Measurements from ENCODE around the gene PGF.
A peak's percentile ranks its signal among the peaks of the same experiment; 100 is the strongest.

Gene PGF

GRCh38 chr14:74941676-74942097 is 13.7 kb downstream of the PGF start (continued):
- TF ChIP-seq ZNF792 (tag by site-specific recombination; IDR thresholded peaks at IDR 0.05) (no peak), ZBTB21 (tag by site-specific recombination; IDR thresholded peaks at IDR 0.05) (no peak), PATZ1 (tag by site-specific recombination; IDR thresholded peaks at IDR 0.05) (peak; percentile 53), GLI4 (tag by site-specific recombination; IDR thresholded peaks at IDR 0.05) (no peak), HOXA7 (CRISPR knock-in tag; IDR thresholded peaks at IDR 0.05; ENCODE audit: borderline replicate concordance) (no peak), GLIS1 (tag by site-specific recombination; IDR thresholded peaks at IDR 0.05) (peak; percentile 19; the same call in 1 of the 2 replicates)

- Histone ChIP-seq H3K9me3 (ENCODE audit: control insufficient read depth, insufficient read depth, low read depth, low read length) (no peaks in the 10 kb centered on the region), H3K27ac (ENCODE audit: extremely low read depth, low read depth, low read length) (no peak overlapping the region), H3K36me3 (ENCODE audit: control insufficient read depth in 2 of 2, insufficient read depth in 1 of 2, low read length in 2 of 2) (peaks cover 0 to 48% of the 10 kb centered on the region in 2 experiments; a peak in 2 of 3 replicates), H3K4me3 (ENCODE audit: low read depth, low read length) (no peak overlapping the region), H3K4me1 (ENCODE audit: control insufficient read depth, insufficient read depth, low read length) (no peaks in the 10 kb centered on the region)
- TF ChIP-seq ZNF274 (IDR thresholded peaks at IDR 0.05; ENCODE audit: low read length) = no peak
- no peak for TF ChIP-seq ZNF274 (tag by site-specific recombination; IDR thresholded peaks at IDR 0.05; ENCODE audit: borderline replicate concordance)
- TF ChIP-seq ZNF391 (tag by site-specific recombination; IDR thresholded peaks at IDR 0.05; ENCODE audit: borderline replicate concordance, low read depth) = no peak
- no peak for TF ChIP-seq HOXA7 (CRISPR knock-in tag; IDR thresholded peaks at IDR 0.05; ENCODE audit: borderline replicate concordance)
- no peak for TF ChIP-seq ZNF777 (tag by site-specific recombination; IDR thresholded peaks at IDR 0.05; ENCODE audit: borderline replicate concordance)
- no peak for TF ChIP-seq REPIN1 (tag by site-specific recombination; IDR thresholded peaks at IDR 0.05; ENCODE audit: low read depth)
- no peak for TF ChIP-seq ZNF394 (tag by site-specific recombination; IDR thresholded peaks at IDR 0.05; ENCODE audit: borderline replicate concordance)
- ChIA-PET POLR2A (interaction anchor here (1.0 to 1.2 kb wide), 3 partner anchors 14 to 178 kb away, joined by 3 to 8 read pairs (median 3); partner anchors contain the start of genes PGF, RPS6KL1 and YLPM1), CTCF (interaction anchor here (0.6 to 1.1 kb wide), 7 partner anchors 18 to 147 kb away, joined by 3 to 4 read pairs (median 4); no protein-coding TSS in a partner anchor)
Observed at GRCh38 chr14:74940956-74941565, 14.3 kb downstream of the PGF start.

GRCh38 chr14:74938531-74939495 is 16.6 kb downstream of the PGF start:
- POLR2A ChIA-PET = no interaction called here
- no peak overlapping the region for H3K27ac ChIP-seq (ENCODE audit: extremely low read depth, low read depth, low read length)
- H3K4me1 ChIP-seq (ENCODE audit: control insufficient read depth, insufficient read depth, low read length) = no peaks in the 10 kb centered on the region
- H3K4me3 ChIP-seq (ENCODE audit: low read depth, low read length) = no peak overlapping the region
- H3K36me3 ChIP-seq (ENCODE audit: control insufficient read depth in 2 of 2, insufficient read depth in 1 of 2, low read length in 2 of 2) = peaks cover 0 to 28% of the 10 kb centered on the region in 2 experiments; a peak in 1 of 3 replicates
- no peaks in the 10 kb centered on the region for H3K9me3 ChIP-seq (ENCODE audit: control insufficient read depth, insufficient read depth, low read depth, low read length)
- CTCF ChIA-PET = interaction anchor here (0.6 to 1.6 kb wide), 2 partner anchors 145 to 150 kb away, joined by 5 to 10 read pairs; no protein-coding TSS in a partner anchor
- no peak for TF ChIP-seq ZNF544 (tag by site-specific recombination; IDR thresholded peaks at IDR 0.05)

- no peak overlapping the region for H3K27ac ChIP-seq (ENCODE audit: extremely low read depth, low read depth, low read length)
- CTCF ChIA-PET = interaction anchor here (0.8 to 2.1 kb wide), 3 partner anchors 8 to 15 kb away, joined by 3 to 10 read pairs (median 5); no protein-coding TSS in a partner anchor
- POLR2A ChIA-PET = no interaction called here
Observed at GRCh38 chr14:74937171-74937570, 18.2 kb downstream of the PGF start.

More at GRCh38 chr14:74937171-74937570, 18.2 kb downstream of the PGF start:
- peaks cover 0 to 13% of the 10 kb centered on the region in 2 experiments; a peak in 1 of 3 replicates for H3K36me3 ChIP-seq (ENCODE audit: control insufficient read depth in 2 of 2, insufficient read depth in 1 of 2, low read length in 2 of 2)
- no peak for TF ChIP-seq TCF7L2 (IDR thresholded peaks at IDR 0.05; ENCODE audit: borderline replicate concordance, low read depth, low read length)
- H3K4me1 ChIP-seq (ENCODE audit: control insufficient read depth, insufficient read depth, low read length) = no peaks in the 10 kb centered on the region
- no peaks in the 10 kb centered on the region for H3K9me3 ChIP-seq (ENCODE audit: control insufficient read depth, insufficient read depth, low read depth, low read length)
- H3K4me3 ChIP-seq (ENCODE audit: low read depth, low read length) = no peak overlapping the region
